Measurements from ENCODE around the gene GAS6.

Gene GAS6

DNA sequence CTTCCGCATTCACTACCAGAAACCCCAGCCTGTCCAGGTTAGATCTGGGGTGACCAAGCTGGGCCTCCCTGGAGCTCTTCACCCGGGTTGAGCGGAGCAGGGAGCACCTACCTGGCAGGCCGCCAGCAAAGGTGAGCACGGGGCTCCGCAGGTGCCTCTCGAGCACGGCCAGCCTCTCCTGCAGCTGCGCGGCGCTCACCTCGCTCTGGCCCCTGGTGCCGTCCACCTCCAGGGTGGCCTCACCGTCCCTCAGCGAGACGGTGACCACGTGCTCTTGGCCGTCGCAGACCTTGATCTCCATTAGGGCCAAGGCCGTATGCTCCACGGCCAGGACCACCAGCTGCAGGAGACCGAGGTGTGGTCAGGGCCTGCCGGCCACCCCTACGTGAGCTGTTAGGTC, 42.0 kb downstream of the GAS6 start:
- Histone ChIP-seq H3K36me3 (ENCODE audit: control insufficient read depth, insufficient read depth, low read length, severe bottlenecking) (peaks cover 24% of the 10 kb centered on the region), H3K9ac (ENCODE audit: low read length) (peak overlapping the region; percentile 78), H3K4me3 (ENCODE audit: low read length) (no peak overlapping the region), H3K4me1 (ENCODE audit: control insufficient read depth, insufficient read depth, low read length) (peaks cover 30% of the 10 kb centered on the region), H3K9me3 (ENCODE audit: control insufficient read depth, low read length) (no peaks in the 10 kb centered on the region), H3K27me3 (replicated peaks; ENCODE audit: control insufficient read depth, insufficient read depth, low read length) (no peaks in the 10 kb centered on the region)
- DNase-seq (ENCODE audit: low read depth), result no peak

DNA sequence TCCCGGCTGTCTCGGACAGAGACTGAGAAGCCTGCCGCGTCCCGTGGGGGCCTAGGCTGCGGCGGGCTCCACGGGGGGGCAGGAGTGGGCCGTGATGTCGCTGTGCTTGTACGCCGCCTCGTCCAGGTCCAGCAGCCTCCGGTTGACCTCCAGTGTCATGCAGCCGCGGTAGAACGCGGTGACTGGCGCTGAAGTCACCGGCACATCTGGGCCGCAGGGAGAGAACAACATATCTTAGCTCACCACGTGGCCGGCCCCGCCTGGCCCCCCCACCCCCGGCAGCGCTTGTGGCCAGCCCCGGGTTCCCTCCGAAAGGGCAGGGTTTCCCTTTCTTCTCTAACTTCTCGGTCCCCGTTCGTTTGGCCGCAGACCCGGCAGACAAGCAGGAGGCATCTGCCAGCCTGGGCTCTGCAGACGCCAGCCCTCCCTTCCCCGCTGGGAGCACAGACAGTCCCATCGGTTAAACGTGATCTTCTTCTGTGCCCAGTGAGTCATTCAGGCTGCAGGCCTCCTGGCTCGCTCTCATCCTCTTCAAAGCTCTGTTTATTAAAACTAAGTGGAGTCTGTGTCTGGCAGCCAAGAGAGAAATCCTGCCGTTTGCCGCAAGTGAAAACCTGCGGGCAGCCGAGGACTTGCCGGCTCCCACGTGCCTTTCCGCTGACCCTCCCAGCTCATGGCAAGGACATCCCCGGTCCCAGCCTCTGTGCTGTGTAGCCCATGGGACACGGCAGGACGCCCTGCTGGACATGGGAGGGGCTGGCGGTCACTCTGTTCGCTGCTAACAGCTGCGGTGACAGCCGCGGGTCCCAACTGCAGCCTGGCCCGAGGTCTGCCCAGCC, 42.8 kb downstream of the GAS6 start:
- Histone ChIP-seq H3K4me1 (ENCODE audit: control insufficient read depth, insufficient read depth, low read length) (peaks cover 36% of the 10 kb centered on the region), H3K9me3 (ENCODE audit: control insufficient read depth, low read length) (no peaks in the 10 kb centered on the region), H3K9ac (ENCODE audit: low read length) (peak overlapping the region; percentile 78), H3K27me3 (replicated peaks; ENCODE audit: control insufficient read depth, insufficient read depth, low read length) (no peaks in the 10 kb centered on the region), H3K4me3 (ENCODE audit: low read length) (peak overlapping the region; percentile 48), H3K36me3 (ENCODE audit: control insufficient read depth, insufficient read depth, low read length, severe bottlenecking) (peaks cover 22% of the 10 kb centered on the region)
- peak; percentile 95 for DNase-seq (ENCODE audit: low read depth)

DNA sequence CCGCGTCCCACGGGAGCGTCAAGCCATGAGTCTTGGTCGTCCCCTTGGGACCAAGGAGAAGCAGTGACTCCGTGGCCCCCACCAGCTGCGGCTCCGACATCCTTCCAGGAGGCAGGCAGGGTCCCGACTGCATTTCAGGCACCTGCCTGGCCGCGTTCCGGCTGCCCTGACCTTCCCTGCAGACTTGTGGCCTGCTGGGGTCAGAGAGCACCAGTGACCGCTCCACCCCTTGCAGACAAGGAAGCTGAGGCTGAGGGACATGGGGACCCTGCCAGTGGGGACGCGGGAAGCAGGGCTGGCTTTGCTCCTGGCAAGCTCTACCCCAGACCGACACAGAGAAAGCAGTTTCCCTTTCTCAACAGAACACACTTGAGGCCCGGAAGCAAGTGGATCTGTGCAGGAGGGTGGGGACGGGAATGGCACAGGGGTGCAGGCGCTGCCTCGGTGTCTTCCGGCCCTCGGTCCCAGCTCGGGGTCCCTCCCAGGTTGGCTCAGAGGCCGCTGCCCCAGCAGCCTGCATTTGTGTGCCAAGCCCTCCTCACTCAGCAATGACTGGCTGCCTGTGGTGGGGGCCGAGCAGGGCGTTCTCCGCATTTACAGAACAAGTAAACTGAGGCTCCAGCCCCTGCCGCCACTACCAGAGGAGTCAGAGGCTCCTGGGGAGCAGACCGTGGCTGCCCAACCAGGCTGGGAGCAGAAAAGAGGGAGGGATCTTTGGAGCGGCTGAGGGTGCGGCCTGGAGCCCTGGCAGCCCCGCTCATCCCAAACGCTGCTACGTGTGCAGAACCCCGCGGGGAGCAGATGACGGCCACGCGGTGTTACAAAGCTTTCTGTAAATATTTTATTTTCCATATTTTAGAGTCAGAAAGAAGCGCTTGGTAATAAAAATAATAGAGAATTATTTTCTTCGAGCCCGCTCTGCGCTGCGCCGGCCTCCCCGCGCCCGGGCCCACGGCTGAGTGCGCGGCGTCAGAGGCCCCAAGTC, 43.9 kb downstream of the GAS6 start:
- H3K9ac ChIP-seq (ENCODE audit: low read length), result peak overlapping the region; percentile 78
- no peaks in the 10 kb centered on the region for H3K9me3 ChIP-seq (ENCODE audit: control insufficient read depth, low read length)
- H3K36me3 ChIP-seq (ENCODE audit: control insufficient read depth, insufficient read depth, low read length, severe bottlenecking), result peaks cover 16% of the 10 kb centered on the region
- H3K4me3 ChIP-seq (ENCODE audit: low read length), result peak overlapping the region; percentile 48
- no peaks in the 10 kb centered on the region for H3K27me3 ChIP-seq (replicated peaks; ENCODE audit: control insufficient read depth, insufficient read depth, low read length)
- no peak for DNase-seq (ENCODE audit: low read depth)
- peaks cover 36% of the 10 kb centered on the region for H3K4me1 ChIP-seq (ENCODE audit: control insufficient read depth, insufficient read depth, low read length)

DNA sequence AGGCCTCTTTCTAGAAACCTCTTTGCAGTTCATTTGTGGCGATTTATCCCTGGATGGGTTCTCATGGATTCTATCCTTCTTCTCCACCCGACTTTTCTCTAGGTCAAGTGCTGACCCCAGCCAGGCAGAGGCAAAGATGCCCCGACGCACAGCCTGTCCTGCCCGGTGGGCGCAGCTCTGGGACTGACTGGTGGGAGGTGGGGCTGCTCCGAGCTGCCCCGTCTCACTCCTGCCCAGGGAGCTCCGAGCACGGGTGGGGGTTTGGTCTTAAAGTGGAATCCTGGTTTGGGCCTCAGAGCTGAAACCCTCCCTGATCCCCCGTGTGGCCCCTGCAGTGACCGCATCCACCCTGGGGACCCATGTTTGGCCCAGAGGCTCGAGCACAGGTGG, 44.5 kb downstream of the GAS6 start:
- H3K9me3 ChIP-seq (ENCODE audit: control insufficient read depth, low read length), result no peaks in the 10 kb centered on the region
- H3K9ac ChIP-seq (ENCODE audit: low read length), result peak overlapping the region; percentile 78
- H3K4me3 ChIP-seq (ENCODE audit: low read length), result no peak overlapping the region
- no peaks in the 10 kb centered on the region for H3K27me3 ChIP-seq (replicated peaks; ENCODE audit: control insufficient read depth, insufficient read depth, low read length)
- peaks cover 16% of the 10 kb centered on the region for H3K36me3 ChIP-seq (ENCODE audit: control insufficient read depth, insufficient read depth, low read length, severe bottlenecking)
- no peak for DNase-seq (ENCODE audit: low read depth)
- H3K4me1 ChIP-seq (ENCODE audit: control insufficient read depth, insufficient read depth, low read length), result peaks cover 36% of the 10 kb centered on the region

DNA sequence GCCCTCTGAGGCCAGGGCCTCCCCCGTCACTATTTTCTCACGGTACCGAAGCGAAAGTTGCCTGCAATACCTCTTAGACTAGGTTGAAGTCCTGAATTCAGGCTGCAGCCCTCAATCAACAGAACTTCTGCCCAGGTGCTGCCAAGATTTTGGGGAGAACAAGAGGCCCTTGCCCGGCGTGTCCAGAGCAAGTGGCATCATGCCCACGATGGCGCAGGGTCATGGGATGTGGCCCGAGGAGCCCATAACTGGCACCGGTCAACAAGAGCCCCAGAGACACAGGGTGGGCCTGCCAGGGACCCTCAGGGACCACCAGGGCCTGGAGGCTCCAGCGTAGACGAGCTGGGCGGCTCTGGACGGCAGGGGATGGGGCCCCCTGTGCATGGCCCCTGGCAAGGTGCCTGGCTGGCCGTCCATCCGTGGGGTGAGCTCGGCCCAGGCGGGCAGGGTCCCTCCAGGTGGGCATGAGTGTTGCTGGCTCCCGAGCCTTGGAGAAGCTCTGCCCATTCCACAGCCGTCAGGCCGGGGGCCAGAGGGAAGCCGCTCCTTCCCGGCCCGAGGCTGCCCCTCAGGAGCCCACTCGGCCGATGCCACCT, 45.1 kb downstream of the GAS6 start:
- Histone ChIP-seq H3K9ac (ENCODE audit: low read length) (no peak overlapping the region), H3K4me3 (ENCODE audit: low read length) (no peak overlapping the region), H3K36me3 (ENCODE audit: control insufficient read depth, insufficient read depth, low read length, severe bottlenecking) (peaks cover 14% of the 10 kb centered on the region), H3K9me3 (ENCODE audit: control insufficient read depth, low read length) (no peaks in the 10 kb centered on the region), H3K4me1 (ENCODE audit: control insufficient read depth, insufficient read depth, low read length) (peaks cover 40% of the 10 kb centered on the region), H3K27me3 (replicated peaks; ENCODE audit: control insufficient read depth, insufficient read depth, low read length) (no peaks in the 10 kb centered on the region)
- DNase-seq (ENCODE audit: low read depth), result no peak

DNA sequence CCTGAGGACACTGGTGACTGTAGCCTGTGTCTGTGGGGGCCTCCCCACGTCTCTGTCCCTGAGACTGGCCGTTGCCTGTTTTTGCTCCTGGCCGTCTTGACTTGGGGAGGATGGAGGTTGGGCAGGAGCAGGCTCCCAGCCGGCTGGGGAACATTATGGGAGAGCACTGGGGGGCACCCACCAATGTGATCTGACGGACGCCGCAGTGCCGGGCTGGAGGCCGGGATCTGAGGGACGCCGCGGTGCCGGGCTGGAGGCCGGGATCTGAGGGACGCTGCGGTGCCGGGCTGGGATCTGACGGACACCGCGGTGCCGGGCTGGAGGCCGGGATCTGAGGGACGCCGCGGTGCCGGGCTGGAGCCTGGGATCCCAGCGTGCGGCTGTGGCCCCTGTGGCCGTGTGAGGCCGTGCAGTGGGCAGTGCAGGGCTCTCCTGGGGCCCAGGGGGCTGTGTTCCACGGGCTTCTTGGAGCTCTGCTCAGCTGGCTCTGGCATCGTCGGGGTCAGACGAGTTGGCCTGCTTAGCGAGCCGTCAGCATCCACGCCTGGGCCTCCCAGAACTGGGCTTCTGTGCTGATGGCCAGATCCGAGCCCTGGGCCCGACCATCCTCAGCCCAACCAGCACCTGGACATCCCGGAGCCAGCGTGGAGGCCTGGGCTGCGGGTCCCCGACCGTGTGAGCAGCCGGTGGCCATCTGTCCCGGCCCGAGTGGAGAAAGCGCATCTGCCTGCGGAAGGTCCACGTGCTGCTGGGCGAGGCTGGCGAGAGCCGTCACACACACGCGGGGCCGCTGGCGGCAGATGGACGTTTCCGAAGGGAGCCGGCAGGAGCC, 45.8 kb downstream of the GAS6 start:
- H3K4me3 ChIP-seq (ENCODE audit: low read length), result no peak overlapping the region
- H3K9ac ChIP-seq (ENCODE audit: low read length), result peak overlapping the region; percentile 63
- H3K36me3 ChIP-seq (ENCODE audit: control insufficient read depth, insufficient read depth, low read length, severe bottlenecking), result peaks cover 7% of the 10 kb centered on the region
- no peaks in the 10 kb centered on the region for H3K9me3 ChIP-seq (ENCODE audit: control insufficient read depth, low read length)
- DNase-seq (ENCODE audit: low read depth), result no peak
- H3K27me3 ChIP-seq (replicated peaks; ENCODE audit: control insufficient read depth, insufficient read depth, low read length), result no peaks in the 10 kb centered on the region
- H3K4me1 ChIP-seq (ENCODE audit: control insufficient read depth, insufficient read depth, low read length), result peaks cover 40% of the 10 kb centered on the region

DNA sequence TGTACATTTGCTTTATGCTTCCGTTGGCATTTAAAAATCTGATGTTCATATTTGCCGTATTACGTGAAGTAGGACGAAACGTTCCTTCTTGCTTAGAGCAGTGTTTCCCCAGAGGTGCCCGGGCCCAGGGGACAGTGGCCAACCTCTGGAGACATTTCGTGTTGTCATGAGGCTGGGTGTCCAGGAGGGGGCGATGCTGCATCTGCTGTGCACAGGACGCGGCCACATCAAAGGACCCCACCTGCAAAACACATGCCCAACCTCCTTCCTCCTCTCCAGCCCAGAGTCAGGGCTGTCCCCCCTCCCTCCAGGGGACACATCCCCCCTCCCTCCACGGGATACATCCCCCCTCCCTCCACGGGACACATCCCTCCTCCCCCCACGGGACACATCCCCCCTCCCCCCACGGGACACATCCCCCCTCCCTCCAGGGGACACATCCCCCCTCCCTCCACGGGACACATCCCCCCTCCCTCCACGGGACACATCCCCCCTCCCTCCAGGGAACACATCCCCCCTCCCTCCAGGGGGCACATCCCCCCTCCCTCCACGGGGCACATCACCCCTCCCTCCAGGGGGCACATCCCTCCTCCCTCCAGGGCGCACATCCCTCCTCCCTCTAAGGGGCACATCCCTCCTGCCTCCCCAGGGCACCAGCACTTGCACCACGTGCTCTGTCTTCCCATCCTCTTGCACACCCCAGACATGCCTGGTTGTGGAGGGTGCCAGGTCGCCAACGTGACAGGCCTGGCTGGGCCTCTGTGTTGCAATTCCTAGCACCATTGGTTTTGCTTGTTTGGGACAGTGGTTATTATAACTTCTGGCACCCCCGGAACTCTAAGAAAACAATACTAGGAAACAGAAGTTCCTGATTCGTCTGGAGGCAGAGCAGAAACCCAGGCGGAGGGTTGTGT, 46.7 kb downstream of the GAS6 start:
- H3K36me3 ChIP-seq (ENCODE audit: control insufficient read depth, insufficient read depth, low read length, severe bottlenecking), result no peaks in the 10 kb centered on the region
- peaks cover 39% of the 10 kb centered on the region for H3K4me1 ChIP-seq (ENCODE audit: control insufficient read depth, insufficient read depth, low read length)
- peak; percentile 90 for DNase-seq (ENCODE audit: low read depth)
- H3K9me3 ChIP-seq (ENCODE audit: control insufficient read depth, low read length), result no peaks in the 10 kb centered on the region
- no peak overlapping the region for H3K4me3 ChIP-seq (ENCODE audit: low read length)
- H3K9ac ChIP-seq (ENCODE audit: low read length), result peak overlapping the region; percentile 63
- H3K27me3 ChIP-seq (replicated peaks; ENCODE audit: control insufficient read depth, insufficient read depth, low read length), result no peaks in the 10 kb centered on the region

DNA sequence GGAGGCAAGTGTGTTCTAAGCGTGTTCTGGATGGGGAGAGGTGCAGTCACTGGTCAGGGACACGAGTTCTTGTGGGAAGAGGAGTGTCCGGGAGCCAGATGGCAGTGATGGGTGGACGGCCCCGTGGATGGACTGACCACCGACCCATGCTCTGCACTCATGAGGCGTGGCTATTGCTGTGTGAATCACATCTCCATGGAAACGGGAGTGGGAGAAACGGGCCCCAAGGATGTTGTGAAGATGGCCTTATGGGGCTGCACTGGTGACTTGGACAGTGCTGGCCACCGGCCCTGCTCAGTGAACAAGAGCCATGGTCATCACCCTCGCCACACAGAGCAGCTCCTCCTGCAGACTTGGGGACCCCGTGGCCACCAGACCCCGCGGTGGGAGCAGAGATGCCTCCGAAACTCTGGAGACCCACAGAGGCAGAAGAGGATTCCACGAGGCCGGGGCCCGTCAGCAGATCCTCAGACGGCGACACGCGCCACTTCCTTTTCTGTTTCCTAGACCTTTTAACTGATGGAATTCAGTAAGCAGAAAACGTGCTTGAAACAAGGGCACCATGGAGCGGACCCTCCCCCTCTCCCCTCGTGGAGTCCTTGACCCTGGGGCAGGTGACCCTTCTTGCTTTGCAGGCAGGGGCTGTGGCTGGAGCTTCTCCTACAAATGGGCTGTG, 47.5 kb downstream of the GAS6 start:
- Histone ChIP-seq H3K9me3 (ENCODE audit: control insufficient read depth, low read length) (no peaks in the 10 kb centered on the region), H3K9ac (ENCODE audit: low read length) (peak overlapping the region; percentile 51), H3K4me1 (ENCODE audit: control insufficient read depth, insufficient read depth, low read length) (peaks cover 31% of the 10 kb centered on the region), H3K36me3 (ENCODE audit: control insufficient read depth, insufficient read depth, low read length, severe bottlenecking) (no peaks in the 10 kb centered on the region), H3K27me3 (replicated peaks; ENCODE audit: control insufficient read depth, insufficient read depth, low read length) (no peaks in the 10 kb centered on the region), H3K4me3 (ENCODE audit: low read length) (no peak overlapping the region)
- no peak for DNase-seq (ENCODE audit: low read depth)

DNA sequence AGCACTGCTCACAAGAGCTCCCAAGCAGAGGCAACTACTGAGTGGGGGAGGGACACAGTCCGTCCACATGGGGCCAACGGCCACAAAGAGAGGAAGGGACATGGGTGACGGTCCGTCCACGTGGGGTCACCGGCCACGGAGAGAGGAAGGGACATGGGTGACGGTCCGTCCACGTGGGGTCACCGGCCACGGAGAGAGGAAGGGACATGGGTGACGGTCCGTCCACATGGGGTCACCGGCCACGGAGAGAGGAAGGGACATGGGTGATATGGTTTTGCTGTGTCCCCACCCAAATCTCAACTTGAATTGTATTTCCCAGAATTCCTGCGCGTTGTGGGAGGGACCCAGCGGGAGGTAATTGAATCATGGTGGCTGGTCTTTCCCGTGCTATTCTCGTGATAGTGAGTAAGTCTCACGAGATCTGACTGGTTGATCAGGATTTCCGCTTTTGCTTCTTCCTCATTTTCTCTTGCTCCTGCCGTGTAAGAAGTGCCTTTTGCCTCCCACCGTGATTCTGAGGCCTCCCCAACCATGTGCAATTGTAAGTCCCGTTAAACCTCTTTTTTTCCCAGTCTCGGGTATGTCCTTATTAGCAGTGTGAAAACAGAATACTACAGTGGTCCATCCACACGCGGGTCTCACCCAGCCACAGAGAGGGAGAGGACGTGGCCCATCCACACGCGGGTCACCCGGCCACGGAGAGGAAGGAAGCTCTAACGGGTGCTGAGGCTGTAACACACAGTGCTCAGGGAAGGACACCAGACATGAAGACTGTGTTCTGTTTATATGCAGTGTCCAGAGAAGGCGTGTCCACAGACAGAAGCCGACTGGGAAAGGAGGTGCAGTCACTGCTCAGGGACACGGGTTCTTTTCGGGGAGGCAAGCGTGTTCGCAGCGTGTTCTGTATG, 48.5 kb downstream of the GAS6 start:
- no peaks in the 10 kb centered on the region for H3K27me3 ChIP-seq (replicated peaks; ENCODE audit: control insufficient read depth, insufficient read depth, low read length)
- no peaks in the 10 kb centered on the region for H3K9me3 ChIP-seq (ENCODE audit: control insufficient read depth, low read length)
- DNase-seq (ENCODE audit: low read depth), result no peak
- H3K4me3 ChIP-seq (ENCODE audit: low read length), result no peak overlapping the region
- H3K36me3 ChIP-seq (ENCODE audit: control insufficient read depth, insufficient read depth, low read length, severe bottlenecking), result no peaks in the 10 kb centered on the region
- H3K4me1 ChIP-seq (ENCODE audit: control insufficient read depth, insufficient read depth, low read length), result peaks cover 24% of the 10 kb centered on the region
- no peak overlapping the region for H3K9ac ChIP-seq (ENCODE audit: low read length)

Measured in adipocyte (in vitro differentiated cells).